ENCODE data around the gene LRIG1.

- TF ChIP-seq EP300 (IDR thresholded peaks at IDR 0.05) (no peak), CTCF (IDR thresholded peaks at IDR 0.05) (no peak), POLR2AphosphoS5 (IDR thresholded peaks at IDR 0.05) (no peak)
These were observed 30.4 kb upstream of the LRIG1 start for GRCh38 chr3:66531256-66531655.
